Pancreas (tissue), 10 donors: Measurements from ENCODE around the gene FOXRED2. TPM values are rescaled to one million over a fixed set of nuclear protein-coding genes. Genes with fewer than 3 reads are reported as not detected.
"Not testable (repeated sequence)": the region's sequence is repeated elsewhere in the genome, so short reads cannot be mapped to it uniquely, and the experiment has no call there.

Experiments used
- ATAC-seq, 4 donors: fragments of 200-7000 bp; cut with Tn5 transposase; one replicate each; pipeline versions ENCODE4 v1.8.0 to v1.9.1; 2020; ENCODE audit warnings: mild to moderate bottlenecking in 4 of 4, moderate library complexity in 4 of 4
- DNase-seq, 6 donors: peaks; one replicate each; pipeline ENCODE4 v3.0.0-alpha.2; 2020
- FAIRE-seq: peaks from 2 replicates; lab custom pipeline; 2012; peaks lifted over from hg19 to GRCh38; lab: Jason Lieb, UNC
- H3K27ac ChIP-seq, 4 donors: fragments of 200-600 bp; sonication (generic); 1 replicate in 3 of 4; 2 replicates in 1 of 4; pipeline versions ENCODE4 v1.5.0 to v1.8.0; 2020
- H3K27me3 ChIP-seq, 4 donors: fragments of 200-600 bp; one replicate each; pipeline ENCODE4 v1.8.0; 2021
- H3K36me3 ChIP-seq, 3 donors: fragments of 200-600 bp; sonication (generic) in 1 of 3; one replicate each; pipeline versions ENCODE4 v1.5.0 to v1.8.0; 2020 to 2021
- H3K4me1 ChIP-seq, 3 donors: fragments of 200-600 bp; one replicate each; pipeline ENCODE4 v1.8.0; 2021
- H3K4me3 ChIP-seq, 4 donors: fragments of 200-600 bp; sonication (generic) in 2 of 4; one replicate each; pipeline versions ENCODE4 v1.5.0 to v1.8.0; 2020 to 2021
- H3K9me3 ChIP-seq, 4 donors: fragments of 200-600 bp; one replicate each; pipeline ENCODE4 v1.8.0; 2021
- WGBS, 2 donors: extraction: QIAGEN DNeasy Blood & Tissue Kit; methylation state at CpG; one replicate each; pipeline ENCODE4 v1.1.7; 2013; 5-methylcytosine and 5-hydroxymethylcytosine counted together
- intact Hi-C, 3 donors: fragments of 100-400 bp; cut with DNase I; formaldehyde crosslinking; loops; one replicate each; pipeline versions ENCODE4 v1.11.1 to v1.14.2; 2022
- polyA plus RNA-seq, 2 donors: library from polyadenylated mRNA; stranded (reverse); fragments of 200-250 nt; gene quantifications; one replicate each; pipeline ENCODE4 v1.2.3, GENCODE V29; 2013
- total RNA-seq, 6 donors: library from RNA; stranded (reverse); fragmentation: NEBNext Ultra II Directional in 4 of 6; extraction: Animal tissue kit (Norgen Biotek cat#: 25700) in 4 of 6; gene quantifications; one replicate each; pipeline versions ENCODE4 v1.2.1 to v1.2.4, GENCODE V29; 2021 to 2023
- TF ChIP-seq, protein P1 (sequence below), 4 donors: fragments of 200-600 bp; sonication (generic) in 3 of 4; IDR thresholded peaks; one replicate each; pipeline versions ENCODE4 v1.5.0 to v1.8.0; 2021; ENCODE audit warnings: antibody characterized with exemption in 4 of 4
- donor health status: healthy with polysubstance abuse.
- donor health status: DM: no; HTN: no; CAD: no; lungs with moderate emphysema.
- donor health status: DM: no; HTN: no; CAD: no.
- donor health status: control.
- donor health status: control.
- donor health status: Bipolar disorder and iron deficiency.
- donor health status: DM: yes; HTN: yes; CAD: no.
- donor health status: DM: no; HTN: no; CAD: no.
- donor health status: DM: no; HTN: no; CAD: no.
- donor health status: DM: yes; HTN: yes; CAD: no.

The FOXRED2 gene
- total and polyA plus RNA-seq, 8 donors, result 2.0 to 6.0 (median 4.7) TPM

DNA sequence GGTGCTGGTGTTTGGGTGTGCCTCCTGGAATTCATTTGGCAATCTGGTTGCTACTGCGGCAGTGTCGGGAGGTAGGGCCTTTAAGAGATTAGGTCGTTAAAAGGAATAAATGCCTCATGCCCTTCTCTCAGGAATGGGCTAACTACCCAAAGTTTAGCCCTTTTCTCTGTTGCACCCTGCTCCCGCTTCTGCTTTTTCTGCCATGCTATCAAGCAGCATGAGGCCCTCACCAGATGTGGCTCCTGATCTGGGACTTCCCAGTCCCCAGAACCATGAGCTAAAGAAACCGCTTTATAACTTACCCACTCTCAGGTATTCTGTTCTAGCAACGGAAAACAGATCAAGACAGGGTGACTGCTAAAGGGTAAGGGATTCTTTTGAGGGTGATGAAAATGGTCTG lies 15.8 kb upstream of the FOXRED2 start:
- WGBS, 2 donors, result 94 to 95% methylated on average over 6 of the region's 6 CpGs
- TF ChIP-seq, protein P1, sequence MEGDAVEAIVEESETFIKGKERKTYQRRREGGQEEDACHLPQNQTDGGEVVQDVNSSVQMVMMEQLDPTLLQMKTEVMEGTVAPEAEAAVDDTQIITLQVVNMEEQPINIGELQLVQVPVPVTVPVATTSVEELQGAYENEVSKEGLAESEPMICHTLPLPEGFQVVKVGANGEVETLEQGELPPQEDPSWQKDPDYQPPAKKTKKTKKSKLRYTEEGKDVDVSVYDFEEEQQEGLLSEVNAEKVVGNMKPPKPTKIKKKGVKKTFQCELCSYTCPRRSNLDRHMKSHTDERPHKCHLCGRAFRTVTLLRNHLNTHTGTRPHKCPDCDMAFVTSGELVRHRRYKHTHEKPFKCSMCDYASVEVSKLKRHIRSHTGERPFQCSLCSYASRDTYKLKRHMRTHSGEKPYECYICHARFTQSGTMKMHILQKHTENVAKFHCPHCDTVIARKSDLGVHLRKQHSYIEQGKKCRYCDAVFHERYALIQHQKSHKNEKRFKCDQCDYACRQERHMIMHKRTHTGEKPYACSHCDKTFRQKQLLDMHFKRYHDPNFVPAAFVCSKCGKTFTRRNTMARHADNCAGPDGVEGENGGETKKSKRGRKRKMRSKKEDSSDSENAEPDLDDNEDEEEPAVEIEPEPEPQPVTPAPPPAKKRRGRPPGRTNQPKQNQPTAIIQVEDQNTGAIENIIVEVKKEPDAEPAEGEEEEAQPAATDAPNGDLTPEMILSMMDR (IDR thresholded peaks at IDR 0.05), result no peak
- ATAC-seq (no peak), DNase-seq (no peak), FAIRE-seq (no peak)
- intact Hi-C loops, result no loop called here
- H3K4me1 ChIP-seq, result peaks cover 0 to 8% (median 0%) of the 10 kb centered on the region in 3 donors
- H3K36me3 ChIP-seq, result peaks cover 19 to 78% (median 57%) of the 10 kb centered on the region in 3 donors
- H3K4me3 ChIP-seq, result no peak overlapping the region
- H3K27ac ChIP-seq, result no peak overlapping the region
- no peaks in the 10 kb centered on the region for H3K9me3 ChIP-seq
- H3K27me3 ChIP-seq, result no peaks in the 10 kb centered on the region

DNA sequence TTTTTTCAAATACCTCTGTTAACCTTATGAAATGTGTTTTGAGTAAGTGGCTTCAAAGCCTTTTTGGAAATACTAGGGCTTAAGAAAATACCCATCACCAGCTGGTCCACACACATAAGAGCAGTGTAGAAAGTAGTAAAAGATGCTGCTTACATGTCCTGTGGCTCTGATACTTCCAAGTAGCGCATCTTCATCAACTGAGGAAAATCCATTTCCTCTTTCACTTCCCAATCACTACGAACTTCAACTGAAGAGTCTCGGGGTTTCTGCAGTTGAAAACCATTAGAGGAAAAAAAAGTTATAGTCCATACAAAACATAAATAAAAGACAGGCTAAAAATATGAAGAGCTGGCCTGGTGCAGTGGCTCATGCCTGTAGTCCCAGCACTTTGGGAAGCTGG lies 13.6 kb upstream of the FOXRED2 start:
- Histone ChIP-seq H3K9me3 (no peaks in the 10 kb centered on the region), H3K4me3 (no peak overlapping the region), H3K36me3 (peaks cover 30 to 100% (median 77%) of the 10 kb centered on the region in 3 donors), H3K27ac (no peak overlapping the region), H3K27me3 (no peaks in the 10 kb centered on the region), H3K4me1 (no peaks in the 10 kb centered on the region)
- ATAC-seq, result no peak
- intact Hi-C loops, result no loop called here
- TF ChIP-seq, protein P1 (IDR thresholded peaks at IDR 0.05), result no peak
- WGBS, 2 donors, result 91 to 93% methylated on average over 3 of the region's 3 CpGs
- DNase-seq, result no peak
- FAIRE-seq, result no peak

DNA sequence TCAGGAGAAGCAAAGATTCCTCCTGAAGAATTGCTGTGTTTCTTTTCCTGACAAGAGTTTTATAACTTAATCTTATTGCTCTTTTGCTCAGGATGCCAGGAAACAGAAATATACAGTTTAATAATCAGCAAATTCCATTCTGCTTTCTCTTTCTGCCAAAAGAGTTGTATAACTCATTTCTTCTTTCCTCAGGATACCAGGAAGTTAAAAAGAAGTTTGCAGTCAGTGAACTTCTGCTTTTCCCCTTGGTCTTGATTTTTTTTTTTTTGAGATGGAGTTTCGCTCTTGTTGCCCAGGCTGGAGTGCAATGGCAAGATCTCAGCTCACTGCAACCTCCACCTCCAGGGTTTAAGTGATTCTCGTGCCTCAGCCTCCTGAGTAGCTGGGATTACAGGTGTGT lies 13.1 kb upstream of the FOXRED2 start:
- H3K9me3 ChIP-seq, H3K27ac ChIP-seq, H3K4me3 ChIP-seq, H3K4me1 ChIP-seq, H3K27me3 ChIP-seq, DNase-seq, FAIRE-seq, intact Hi-C loops: not testable (repeated sequence)
- WGBS, 2 donors, result 84 to 95% methylated on average over 2 of the region's 2 CpGs
- H3K36me3 ChIP-seq, result peaks cover 34 to 100% (median 81%) of the 10 kb centered on the region in 3 donors
- ATAC-seq, result peak in 1 of 4 donors; percentile 15

DNA sequence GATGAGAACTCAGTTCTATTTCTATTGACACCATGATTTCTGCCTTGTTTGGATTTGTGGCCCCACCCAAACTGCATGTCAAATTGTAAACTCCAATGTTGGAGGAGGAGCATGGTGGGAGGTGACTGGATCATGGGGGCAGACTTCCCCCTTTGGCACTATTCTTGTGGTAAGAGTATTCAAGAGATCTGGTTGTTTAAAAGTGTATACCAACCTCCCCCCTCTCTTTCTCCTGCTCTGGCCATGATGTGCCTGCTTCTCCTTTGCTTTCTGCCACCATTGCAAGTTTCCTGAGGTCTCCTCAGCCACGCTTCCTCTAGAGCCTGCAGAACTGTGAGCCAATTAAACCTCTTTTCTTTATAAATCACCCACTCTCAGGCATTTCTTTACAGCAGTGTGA lies 7.9 kb upstream of the FOXRED2 start:
- FAIRE-seq (no peak), ATAC-seq (no peak), DNase-seq (no peak)
- TF ChIP-seq, protein P1 (IDR thresholded peaks at IDR 0.05), result no peak
- Histone ChIP-seq H3K36me3 (peaks cover 22 to 96% (median 85%) of the 10 kb centered on the region in 3 donors), H3K27ac (no peak overlapping the region), H3K4me3 (no peak overlapping the region), H3K4me1 (no peaks in the 10 kb centered on the region), H3K27me3 (no peaks in the 10 kb centered on the region), H3K9me3 (no peaks in the 10 kb centered on the region)
- intact Hi-C loops, result no loop called here
- whole genome bisulfite sequencing, 2 donors, result 96 to 100% methylated on average over 1 of the region's 1 CpG

DNA sequence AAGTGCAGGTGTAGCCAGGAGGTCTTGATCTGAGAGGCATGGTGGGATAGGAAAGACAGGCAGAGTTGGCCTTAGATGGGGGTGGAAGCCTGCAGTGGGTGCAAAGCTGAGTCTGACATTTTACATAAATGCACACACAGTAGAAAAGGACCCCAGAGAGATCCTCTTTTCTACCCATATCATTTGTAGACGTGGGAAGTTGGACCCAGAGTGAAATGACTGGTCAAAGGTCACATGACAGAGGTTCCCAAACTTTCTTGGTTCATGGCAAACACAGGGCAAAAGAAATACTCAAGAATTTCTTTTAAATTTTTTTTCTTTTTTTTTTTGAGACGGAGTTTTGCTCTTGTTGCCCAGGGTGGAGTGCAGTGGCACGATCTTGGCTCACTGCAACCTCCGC lies 6.2 kb upstream of the FOXRED2 start:
- no peak overlapping the region for H3K4me3 ChIP-seq
- H3K9me3 ChIP-seq, result no peaks in the 10 kb centered on the region
- no peaks in the 10 kb centered on the region for H3K27me3 ChIP-seq
- H3K27ac ChIP-seq, result no peak overlapping the region
- DNase-seq (no peak), FAIRE-seq (no peak), ATAC-seq (no peak)
- 76 to 81% methylated on average over 4 of the region's 4 CpGs for WGBS, 2 donors
- no peaks in the 10 kb centered on the region for H3K4me1 ChIP-seq
- TF ChIP-seq, protein P1 (IDR thresholded peaks at IDR 0.05), result no peak
- peaks cover 19 to 78% (median 67%) of the 10 kb centered on the region in 3 donors for H3K36me3 ChIP-seq
- intact Hi-C loops, result no loop called here
